Mesothelial cell of epicardium (in vitro differentiated cells): ENCODE data around the gene MRGPRF. TPM values are rescaled to one million over a fixed set of nuclear protein-coding genes. Genes with fewer than 3 reads are reported as not detected.

Experiments used
- DNase-seq, 2 experiments: peaks; one replicate each; pipeline ENCODE4 v3.0.0; 2021; ENCODE audit warnings: low spot score in 2 of 2; ENCODE audit not compliant: unreplicated experiment in 2 of 2
- H3K27ac Mint-ChIP-seq: 2 replicates; pipeline ENCODE4 v1.8.0; 2021; ENCODE audit warnings: mixed read lengths
- H3K27me3 Mint-ChIP-seq: 2 replicates; pipeline ENCODE4 v1.8.0; 2021; ENCODE audit warnings: low read depth, mixed read lengths
- H3K36me3 Mint-ChIP-seq: 2 replicates; pipeline ENCODE4 v1.8.0; 2021; ENCODE audit warnings: mixed read lengths
- H3K4me1 Mint-ChIP-seq: 2 replicates; pipeline ENCODE4 v1.8.0; 2021; ENCODE audit warnings: mixed read lengths
- H3K4me3 Mint-ChIP-seq: 2 replicates; pipeline ENCODE4 v1.8.0; 2021; ENCODE audit warnings: mild to moderate bottlenecking, moderate library complexity, mixed read lengths
- H3K9me3 Mint-ChIP-seq: 2 replicates; pipeline ENCODE4 v1.8.0; 2021; ENCODE audit warnings: mixed read lengths
- CTCF ChIP-seq: fragments of 200-600 bp; sonication (generic); IDR thresholded peaks from one replicate; pipeline ENCODE4 v1.5.0; 2021; ENCODE audit warnings: antibody characterized with exemption; ENCODE audit not compliant: unreplicated experiment
- total RNA-seq: library from RNA; stranded (reverse); gene quantifications from 3 replicates; pipeline ENCODE4 v1.2.1, GENCODE V29; 2021

Gene MRGPRF
- total RNA-seq, 1 donor from 2014 or later = 3.4 TPM

GRCh38 chr11:68983801-68984200, 29.2 kb downstream of the MRGPRF start:
- peaks cover 5% of the 10 kb centered on the region for H3K27me3 Mint-ChIP-seq
- H3K4me1 Mint-ChIP-seq = peaks cover 7% of the 10 kb centered on the region
- no peak overlapping the region for H3K4me3 Mint-ChIP-seq
- no peak for TF ChIP-seq CTCF
- H3K36me3 Mint-ChIP-seq = no peaks in the 10 kb centered on the region
- no peak overlapping the region for H3K27ac Mint-ChIP-seq
- no peak for DNase-seq
- peaks cover 27% of the 10 kb centered on the region for H3K9me3 Mint-ChIP-seq

GRCh38 chr11:68982134-68982533, 30.9 kb downstream of the MRGPRF start:
- Mint-ChIP-seq H3K27ac (no peak overlapping the region), H3K9me3 (peaks cover 23% of the 10 kb centered on the region), H3K27me3 (peaks cover 5% of the 10 kb centered on the region), H3K36me3 (no peaks in the 10 kb centered on the region), H3K4me3 (no peak overlapping the region), H3K4me1 (peaks cover 5% of the 10 kb centered on the region)
- no peak for TF ChIP-seq CTCF
- DNase-seq = no peak

GRCh38 chr11:68980776-68981065, 32.3 kb downstream of the MRGPRF start, which contains the start of gene MRGPRD:
MRGPRD (minus strand) TSS chr11:68980986; CDS start chr11:68980986, 0 bp downstream.
- no peak within 1 kb of the TSS for H3K4me3 Mint-ChIP-seq
- peaks cover 13% of the 10 kb centered on the region for H3K9me3 Mint-ChIP-seq
- H3K27me3 Mint-ChIP-seq = peaks cover 5% of the 10 kb centered on the region
- peaks cover 6% of the 10 kb centered on the region for H3K4me1 Mint-ChIP-seq
- no peaks in the 10 kb centered on the region for H3K36me3 Mint-ChIP-seq
- no peak within 1 kb of the TSS for H3K27ac Mint-ChIP-seq
- TF ChIP-seq CTCF = no peak
- DNase-seq = no peak

- DNase-seq = no peak
- no peak for TF ChIP-seq CTCF
Observed at GRCh38 chr11:68979931-68980775, 32.9 kb downstream of the MRGPRF start.

GRCh38 chr11:68978931-68979594, 34.0 kb downstream of the MRGPRF start:
- H3K36me3 Mint-ChIP-seq = no peaks in the 10 kb centered on the region
- no peak overlapping the region for H3K27ac Mint-ChIP-seq
- no peak overlapping the region for H3K4me3 Mint-ChIP-seq
- peaks cover 6% of the 10 kb centered on the region for H3K4me1 Mint-ChIP-seq
- peaks cover 3% of the 10 kb centered on the region for H3K27me3 Mint-ChIP-seq
- no peak for DNase-seq
- TF ChIP-seq CTCF = no peak
- H3K9me3 Mint-ChIP-seq = peaks cover 13% of the 10 kb centered on the region

More at GRCh38 chr11:68979931-68980775, 32.9 kb downstream of the MRGPRF start:
- H3K27me3 Mint-ChIP-seq = peaks cover 5% of the 10 kb centered on the region
- no peaks in the 10 kb centered on the region for H3K36me3 Mint-ChIP-seq
- H3K4me1 Mint-ChIP-seq = peaks cover 6% of the 10 kb centered on the region
- no peak overlapping the region for H3K27ac Mint-ChIP-seq
- H3K9me3 Mint-ChIP-seq = peaks cover 13% of the 10 kb centered on the region
- H3K4me3 Mint-ChIP-seq = no peak overlapping the region
